GM18868 (cell line): Measurements from ENCODE around the gene ICOS.
A peak's percentile ranks its signal among the peaks of the same experiment; 100 is the strongest.
"Not testable (repeated sequence)": the region's sequence is repeated elsewhere in the genome, so short reads cannot be mapped to it uniquely, and the experiment has no call there.

ENCODE experiments used
- ATAC-seq: cut with Tn5 transposase; IDR thresholded peaks from one replicate; pipeline ENCODE4 v1.9.1; 2021; ENCODE audit warnings: mild to moderate bottlenecking, moderate library complexity; ENCODE audit not compliant: unreplicated experiment

The ICOS gene

DNA sequence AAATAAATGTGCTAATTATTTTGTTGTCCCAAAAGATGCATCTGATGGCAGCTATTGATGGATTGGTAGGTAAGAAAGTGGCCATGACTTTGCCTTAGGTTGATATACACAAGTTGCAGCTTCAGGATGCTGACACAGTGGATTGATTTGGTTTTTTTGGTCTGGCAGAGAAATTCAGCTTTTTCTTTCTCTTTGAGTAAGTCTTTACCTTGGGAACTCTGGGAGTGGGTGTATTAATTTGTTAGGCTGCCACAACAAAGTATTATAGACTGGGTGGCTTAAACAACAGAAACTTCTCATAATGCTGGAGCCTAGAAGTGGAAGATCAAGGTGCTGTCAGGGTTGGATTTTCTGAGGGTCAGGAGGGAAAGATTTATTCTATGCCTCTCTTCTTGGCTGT, 19.8 kb upstream of the ICOS start:
- no peak for ATAC-seq

DNA sequence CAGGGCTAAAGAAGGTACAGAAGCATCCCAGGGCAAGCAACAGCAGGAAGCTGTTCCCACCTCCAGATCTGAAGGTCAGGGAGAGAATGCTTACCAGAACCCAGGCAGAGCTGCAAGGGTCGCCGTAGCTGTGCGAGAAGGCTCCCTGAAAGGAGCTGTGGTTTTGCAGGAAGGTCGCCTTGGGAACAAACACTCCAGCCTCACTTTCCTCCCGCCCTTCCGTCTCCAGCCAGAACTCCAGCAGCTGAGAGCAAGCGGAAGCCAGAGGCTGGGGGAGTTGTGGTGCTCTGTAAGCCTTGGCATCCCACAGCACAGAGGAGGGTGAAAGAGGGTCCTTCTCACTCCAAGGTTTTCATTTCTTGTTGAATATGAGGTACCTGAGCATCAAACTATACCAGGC, 18.3 kb upstream of the ICOS start:
- ATAC-seq = no peak

DNA sequence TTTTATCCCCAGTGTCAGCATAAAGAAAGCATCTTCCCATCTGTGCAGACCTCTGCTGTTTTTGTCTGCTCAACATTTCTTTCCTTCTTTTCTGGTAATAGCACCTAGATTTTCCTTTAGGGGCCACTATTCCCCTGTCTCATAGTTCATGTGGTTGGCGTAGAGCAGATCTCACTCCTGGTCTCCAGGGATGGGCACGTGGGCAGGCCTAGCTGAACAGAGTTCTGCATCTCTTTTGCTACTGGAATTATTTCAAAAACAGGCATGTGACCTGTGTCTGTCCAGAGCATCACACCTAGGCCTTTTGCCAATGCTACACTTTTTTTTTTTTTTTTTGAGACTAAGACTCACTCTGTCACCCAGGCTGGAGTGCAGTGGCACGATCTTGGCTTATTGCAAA, 17.7 kb upstream of the ICOS start:
- ATAC-seq = no peak

DNA sequence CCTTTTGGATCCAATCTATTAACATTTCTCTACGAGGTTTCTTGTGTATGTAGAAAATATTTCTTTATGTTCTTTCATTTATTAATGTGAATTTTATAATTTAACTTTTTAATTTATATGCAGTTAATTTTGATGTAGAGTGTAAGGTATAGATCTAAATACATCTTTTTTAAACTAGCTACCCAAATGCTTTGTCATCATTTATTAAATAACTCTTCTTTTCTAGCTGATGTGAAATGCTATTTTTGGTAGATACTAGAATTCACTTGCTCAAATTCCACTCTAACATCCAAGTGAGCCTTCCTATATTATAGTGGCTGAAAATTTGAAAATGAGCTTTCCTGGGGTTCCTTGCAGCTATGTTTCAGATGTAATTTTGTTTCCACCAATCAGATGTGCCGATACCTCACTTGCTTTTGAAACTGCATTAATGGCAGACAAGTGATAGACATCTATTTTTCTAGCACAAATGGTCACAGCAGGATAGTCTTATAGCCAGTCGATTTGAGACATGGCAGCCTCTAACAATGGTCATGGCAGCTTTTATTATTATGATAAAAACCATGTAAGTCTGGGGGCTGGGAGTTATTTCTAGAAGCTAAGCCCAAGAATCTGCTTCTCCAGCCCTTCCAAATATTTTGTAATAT, 10.9 kb upstream of the ICOS start:
- ATAC-seq = no peak

DNA sequence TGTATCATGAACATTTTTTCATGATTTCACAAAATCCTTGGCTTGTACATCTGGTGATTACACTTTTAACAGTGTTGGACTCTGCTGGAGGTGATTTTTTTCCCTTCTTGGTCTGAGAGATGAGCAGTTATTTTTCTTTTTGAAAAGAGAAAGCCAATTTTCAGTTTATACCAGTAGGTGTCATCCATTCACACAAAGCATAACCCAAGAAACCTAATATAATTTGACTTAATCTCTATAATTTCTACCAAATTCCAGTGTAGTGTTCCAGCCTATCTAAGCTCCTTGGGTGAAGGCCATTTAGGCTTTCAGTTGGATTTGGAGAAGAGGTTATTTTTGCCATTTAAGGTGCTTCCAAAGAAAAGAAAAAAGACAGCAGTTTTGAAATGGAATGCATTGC, 7.7 kb upstream of the ICOS start:
- no peak for ATAC-seq

DNA sequence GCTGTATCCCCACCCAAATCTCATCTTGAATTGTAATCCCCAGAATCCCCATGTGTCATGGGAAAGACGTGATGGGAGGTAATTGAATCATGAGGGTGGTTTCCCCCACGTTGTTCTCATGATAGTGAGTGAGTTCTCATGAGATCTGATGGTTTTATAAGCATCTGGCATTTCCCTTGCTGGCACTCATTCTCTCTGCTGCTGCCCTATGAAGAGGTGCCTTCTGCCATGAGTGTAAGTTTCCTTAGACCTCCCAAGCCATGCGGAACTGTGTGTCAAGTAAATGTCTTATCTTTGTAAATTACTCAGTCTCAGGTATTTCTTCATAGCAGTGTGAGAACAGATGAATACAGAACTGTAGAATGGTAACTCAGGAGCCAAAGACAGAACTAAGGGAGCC, 5.3 kb upstream of the ICOS start:
- ATAC-seq = not testable (repeated sequence)

DNA sequence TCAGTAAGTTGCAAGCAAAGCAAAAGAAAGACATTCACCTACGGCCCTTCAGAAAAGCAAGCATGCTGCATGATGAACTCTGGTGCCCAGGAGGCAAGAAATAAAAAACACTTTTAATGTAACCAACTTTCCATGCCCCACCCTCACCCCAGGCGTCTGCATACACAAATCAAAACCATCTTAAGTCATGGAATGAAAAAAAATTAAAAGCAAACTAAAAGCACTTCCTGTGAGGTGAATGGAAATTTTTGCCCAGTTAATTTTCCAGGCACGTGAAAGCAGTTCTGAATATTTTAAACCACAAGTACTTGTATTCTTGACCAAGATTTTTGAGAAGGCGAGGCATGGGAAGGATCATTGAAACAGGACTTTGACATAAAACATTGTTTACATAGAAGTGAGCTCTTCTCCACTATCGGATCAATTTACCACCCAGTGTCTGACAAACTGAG, 2.5 kb upstream of the ICOS start:
- no peak for ATAC-seq

DNA sequence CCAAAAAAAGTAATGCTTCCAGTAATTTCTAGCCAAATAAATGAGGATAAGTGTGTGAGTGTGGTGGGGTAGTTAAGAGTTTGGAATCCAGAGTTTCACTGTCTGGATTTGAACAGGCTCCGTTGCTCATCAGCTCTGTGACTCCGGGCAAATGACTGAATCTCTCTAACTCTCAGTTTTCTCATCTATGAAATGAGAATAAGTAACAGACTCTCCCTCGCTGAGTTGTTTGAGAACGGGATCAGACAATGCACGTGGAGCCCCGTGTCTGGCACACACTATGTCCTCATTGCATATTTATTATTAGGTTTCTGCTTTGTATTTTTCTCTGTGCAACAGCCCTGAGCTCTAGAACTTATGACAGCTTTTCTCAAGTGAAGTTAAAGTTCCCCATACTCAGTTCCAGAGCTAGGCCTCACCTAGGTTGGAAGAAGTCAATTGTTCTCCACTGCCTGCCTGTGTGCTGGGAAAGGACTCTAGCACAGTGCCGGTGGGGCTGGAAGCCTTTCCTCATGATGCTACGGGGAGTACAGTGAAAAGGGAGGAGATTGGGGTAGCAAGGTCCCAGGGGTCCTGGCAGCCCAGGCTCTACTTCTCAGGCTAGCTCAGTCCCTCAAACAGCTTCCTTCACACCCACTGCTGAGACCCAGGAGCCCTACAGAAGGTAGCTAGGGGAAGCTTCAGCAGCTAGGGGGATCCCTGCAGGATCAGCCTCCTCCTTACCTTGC, 1.7 kb upstream of the ICOS start:
- no peak for ATAC-seq

DNA sequence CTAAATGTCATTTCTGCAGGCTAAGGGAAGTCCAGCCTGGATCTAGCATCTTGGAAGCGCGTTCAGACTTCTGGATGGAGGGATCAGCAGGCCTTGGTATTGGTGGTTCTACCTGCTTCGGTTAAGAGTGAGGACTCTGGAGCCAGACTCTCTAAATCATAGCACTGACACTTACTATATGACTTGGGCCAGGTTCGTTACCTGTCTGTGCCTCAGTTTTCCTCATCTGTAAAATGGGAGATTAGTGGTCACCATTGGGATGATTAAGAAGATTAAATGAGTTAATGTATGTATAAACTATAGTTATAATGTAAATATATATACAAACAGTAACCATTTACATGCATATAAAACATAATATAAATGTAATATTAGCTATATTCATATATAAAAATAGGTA, 995 bp upstream of the ICOS start:
- ATAC-seq = no peak

DNA sequence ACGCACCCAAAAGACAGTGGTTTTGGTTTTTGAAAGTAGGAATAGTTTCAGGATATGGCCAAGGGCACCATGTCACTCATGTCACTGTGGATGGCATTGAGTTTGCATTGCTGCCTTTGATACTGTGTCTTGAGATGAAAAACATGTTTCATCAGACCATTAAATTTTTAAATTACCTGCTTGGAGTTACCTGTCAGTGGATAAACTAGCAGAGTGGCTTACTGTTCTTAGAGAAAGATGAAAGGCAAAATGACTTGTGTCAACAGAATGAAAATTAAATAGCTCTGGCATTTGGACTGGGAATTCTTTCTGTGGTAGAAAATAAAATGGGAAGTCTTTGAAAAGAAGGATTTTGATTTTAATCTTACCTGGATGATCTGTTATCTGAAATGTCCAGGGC, 386 bp downstream of the ICOS start:
- ATAC-seq = no peak

DNA sequence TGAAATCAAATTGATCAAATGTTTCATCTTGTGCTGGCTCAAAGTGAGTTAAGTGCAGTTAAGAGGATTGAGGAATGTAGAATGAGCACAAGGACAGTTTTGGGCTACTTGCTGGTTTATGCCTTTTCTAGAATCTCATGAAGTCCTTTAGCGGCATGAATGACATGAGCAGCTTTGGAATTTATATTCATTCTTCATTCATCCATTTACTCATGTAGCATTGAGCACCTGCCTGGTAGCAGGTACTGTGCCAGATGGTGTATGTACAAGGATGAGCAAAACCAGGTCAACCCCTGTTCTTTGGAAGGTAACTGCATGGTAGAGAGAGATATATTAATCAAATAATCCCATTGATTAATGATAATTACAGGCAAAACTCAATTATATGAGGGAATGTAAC, 1.2 kb downstream of the ICOS start:
- ATAC-seq = no peak

DNA sequence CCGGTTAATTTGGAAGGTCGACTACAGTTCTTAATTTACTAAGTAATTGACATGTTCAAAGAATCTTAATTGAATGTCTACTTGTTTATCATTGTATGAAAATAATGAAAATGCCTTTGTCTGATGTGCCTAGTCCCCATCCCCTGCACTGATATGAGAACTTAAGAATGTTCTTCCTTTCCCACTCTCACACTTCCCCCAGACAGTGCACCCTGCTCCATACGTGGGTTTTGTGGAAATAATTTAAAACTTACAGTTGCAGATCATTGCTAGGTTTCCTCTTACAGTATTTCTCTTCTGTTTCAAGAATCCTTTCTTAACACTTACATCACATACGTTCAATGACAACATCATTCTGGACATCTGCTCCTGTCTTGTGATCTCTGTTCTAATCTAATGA, 3.5 kb downstream of the ICOS start:
- ATAC-seq = no peak

DNA sequence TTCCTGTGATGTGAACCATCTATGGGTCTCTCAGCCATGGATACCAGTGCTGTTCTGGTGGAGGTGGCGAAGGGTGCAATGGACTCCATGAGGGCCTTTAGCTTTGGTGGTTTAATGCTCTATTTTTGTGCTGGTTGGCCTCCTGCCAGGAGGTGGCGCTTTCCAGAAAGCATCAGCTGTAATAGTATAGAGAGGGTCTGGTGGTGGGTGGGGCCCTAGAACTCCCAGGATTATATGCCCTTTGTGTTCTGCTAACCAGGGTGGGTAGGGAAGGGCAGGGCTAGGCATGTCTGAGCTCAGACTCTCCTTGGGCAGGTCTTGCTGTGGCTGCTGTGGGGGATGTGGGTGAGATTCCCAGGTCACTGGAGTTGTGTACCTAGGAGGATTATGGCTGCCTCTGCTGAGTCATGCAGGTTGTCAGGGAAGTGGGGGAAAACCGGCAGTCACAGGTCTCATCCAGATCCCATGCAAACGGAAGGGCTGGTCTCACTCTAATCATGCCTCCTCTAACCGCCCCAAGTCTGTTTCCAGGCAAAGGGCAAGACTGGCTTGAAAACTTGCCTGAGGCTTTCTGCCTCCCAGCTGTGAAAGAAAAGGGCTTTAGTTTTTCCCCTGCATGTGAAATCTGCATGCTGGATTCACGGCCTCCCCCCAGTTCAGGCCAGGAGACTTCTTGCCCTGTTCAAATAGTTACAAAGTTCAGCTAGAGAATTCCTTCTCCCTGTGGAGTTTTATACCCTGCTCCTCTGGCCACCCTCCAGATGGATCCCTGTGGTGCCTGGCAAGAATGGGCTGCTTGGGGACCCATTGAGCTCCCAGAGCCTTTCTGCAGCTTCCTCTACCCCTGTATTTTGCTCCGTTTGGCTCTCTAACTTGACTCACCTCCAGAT, 7.2 kb downstream of the ICOS start:
- not testable (repeated sequence) for ATAC-seq

DNA sequence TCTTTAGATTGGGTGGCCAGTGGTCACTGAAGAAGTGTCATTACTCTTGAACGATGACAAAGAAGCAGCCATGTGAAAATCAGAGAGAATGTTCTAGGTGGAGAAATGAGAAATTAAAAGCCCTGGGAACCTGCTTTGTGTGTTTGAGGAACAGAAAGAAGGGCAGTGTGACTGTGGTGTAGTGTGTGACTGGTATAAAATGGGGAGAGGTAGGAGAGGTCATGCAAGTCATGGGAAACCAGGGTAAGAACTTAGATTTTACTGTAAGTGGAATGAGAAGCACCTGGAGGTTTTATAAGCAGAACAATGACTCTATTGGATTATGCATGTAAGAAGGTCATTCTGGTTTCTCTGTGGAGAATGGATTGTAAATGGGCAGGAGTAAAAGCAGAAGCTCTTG, 12.2 kb downstream of the ICOS start:
- ATAC-seq = peak; percentile 57

DNA sequence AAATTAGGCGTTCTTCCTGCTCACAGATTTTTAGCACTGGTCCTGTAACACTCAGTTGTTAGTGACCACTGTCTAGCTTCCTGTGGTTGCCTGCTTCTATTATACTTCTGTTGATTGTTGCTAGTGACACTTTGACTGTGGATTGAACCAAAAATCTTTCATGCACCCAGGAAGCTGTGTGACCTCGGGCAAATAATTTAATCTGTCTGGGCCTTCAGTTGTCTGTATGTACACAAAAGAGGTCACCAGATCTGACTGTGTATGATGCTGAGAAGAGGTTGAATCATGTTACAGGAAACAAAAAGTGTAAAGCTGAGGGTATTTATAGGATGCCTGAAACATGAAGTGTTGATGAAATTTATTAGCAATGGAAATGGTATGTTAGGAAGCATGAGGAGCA, 12.7 kb downstream of the ICOS start:
- ATAC-seq = peak; percentile 14

DNA sequence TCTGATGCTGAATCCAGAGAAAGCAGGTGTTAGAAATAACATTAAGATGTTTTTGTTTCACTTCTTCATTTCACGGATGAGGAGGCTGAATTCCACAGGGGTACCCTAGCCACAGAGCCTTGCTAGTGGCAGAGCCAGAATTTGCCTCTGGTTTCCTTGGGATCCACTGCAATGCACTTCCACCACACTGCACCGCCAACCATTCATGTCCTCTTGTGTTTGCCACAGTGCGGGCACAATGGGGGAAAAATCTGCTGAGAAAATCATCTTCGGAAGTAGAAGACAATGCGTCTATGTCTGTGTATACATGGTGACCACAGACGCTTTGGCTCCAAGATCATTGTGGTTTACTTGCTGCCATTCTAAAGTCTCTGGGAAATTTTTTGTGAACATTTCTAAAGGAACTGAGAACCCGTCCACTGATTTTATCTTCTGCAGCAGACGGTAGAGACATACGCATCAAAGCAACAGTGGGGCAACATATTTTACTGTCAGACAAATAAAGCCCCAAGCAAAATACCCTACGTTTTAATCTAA, 14.9 kb downstream of the ICOS start:
- peak; percentile 76 for ATAC-seq

DNA sequence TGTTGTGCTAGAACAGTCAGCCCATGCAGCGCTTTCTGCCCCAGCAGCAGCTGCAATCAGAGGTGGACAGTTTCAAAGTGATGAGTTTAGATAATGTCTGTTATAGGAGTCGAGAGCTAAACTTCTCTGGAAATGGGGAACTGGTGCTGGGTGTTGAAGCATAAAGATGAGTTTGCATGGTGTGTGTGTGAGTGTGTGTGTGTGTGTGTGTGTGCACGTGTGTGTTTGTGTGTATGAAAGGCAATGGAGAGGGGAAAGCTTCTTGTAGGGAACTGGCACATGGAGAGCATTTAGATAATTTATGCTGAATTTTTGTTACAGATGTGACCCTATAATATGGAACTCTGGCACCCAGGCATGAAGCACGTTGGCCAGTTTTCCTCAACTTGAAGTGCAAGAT, 22.7 kb downstream of the ICOS start:
- no peak for ATAC-seq

DNA sequence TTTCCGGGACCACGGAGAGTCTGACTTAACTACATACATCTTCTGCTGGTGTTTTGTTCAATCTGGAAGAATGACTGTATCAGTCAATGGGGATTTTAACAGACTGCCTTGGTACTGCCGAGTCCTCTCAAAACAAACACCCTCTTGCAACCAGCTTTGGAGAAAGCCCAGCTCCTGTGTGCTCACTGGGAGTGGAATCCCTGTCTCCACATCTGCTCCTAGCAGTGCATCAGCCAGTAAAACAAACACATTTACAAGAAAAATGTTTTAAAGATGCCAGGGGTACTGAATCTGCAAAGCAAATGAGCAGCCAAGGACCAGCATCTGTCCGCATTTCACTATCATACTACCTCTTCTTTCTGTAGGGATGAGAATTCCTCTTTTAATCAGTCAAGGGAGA, 23.1 kb downstream of the ICOS start:
- no peak for ATAC-seq

DNA sequence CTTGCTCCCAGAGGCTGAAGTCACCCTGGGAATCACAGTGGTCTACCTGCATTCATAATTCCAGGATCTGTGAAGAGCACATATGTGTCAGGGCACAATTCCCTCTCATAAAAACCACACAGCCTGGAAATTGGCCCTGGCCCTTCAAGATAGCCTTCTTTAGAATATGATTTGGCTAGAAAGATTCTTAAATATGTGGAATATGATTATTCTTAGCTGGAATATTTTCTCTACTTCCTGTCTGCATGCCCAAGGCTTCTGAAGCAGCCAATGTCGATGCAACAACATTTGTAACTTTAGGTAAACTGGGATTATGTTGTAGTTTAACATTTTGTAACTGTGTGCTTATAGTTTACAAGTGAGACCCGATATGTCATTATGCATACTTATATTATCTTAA, 24.2 kb downstream of the ICOS start:
- no peak for ATAC-seq

DNA sequence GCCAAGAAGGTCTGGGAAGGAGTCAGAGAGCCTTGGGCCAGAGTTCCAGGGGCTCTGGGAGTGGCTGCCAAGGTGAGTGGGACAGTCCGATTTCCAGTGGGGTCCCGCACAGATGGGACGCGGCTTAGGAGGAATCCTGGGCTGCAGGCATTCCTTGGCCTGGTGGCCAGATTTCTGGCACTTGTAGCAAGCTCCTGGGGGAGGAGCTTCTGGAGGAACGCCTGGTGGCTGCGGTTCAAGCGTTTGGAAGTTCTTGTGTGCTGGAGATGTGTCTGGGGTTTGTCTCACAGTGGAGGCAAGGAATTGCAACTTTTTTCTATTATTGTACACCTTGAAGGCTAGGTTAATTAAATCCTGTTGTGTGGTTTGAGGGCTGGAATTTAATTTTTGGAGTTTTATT, 28.6 kb downstream of the ICOS start:
- not testable (repeated sequence) for ATAC-seq

DNA sequence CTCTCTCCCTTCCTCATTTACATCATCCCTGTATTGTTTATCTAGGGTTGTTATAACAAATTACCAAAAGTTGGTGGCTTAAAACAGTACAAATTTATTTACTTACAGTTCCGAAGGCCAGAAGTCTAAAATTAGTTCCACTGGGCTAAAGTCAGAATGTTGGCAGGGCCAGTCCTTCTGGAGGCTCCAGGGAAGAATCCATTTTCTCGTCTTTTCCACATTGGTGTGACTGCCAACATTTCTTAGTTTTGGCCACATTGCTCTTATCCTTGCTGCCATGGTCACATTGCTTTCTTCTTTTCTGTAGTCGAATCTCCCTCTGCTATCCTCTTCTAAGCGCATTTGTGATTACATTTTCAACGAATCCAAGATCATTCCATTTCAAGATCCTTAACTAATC, 34.7 kb downstream of the ICOS start:
- no peak for ATAC-seq

DNA sequence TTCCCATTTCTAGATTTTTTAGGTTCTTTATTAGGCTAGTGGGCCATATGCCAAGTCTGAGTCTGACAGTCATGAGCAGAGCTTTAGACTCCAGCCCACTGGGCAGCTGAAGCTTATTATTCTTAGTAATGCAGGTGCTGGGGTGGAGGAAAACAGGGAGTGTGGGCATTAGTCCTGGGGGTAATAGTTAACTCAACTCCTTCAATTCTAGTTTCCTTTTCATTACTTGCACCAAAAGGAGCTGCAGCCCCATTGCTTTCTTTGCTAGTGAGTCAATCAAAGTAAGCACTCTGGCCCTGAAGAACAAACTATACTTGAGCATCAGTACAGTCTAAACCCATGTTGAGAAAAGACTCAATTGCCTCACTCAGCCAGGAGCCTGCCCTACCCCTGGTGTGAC, 35.5 kb downstream of the ICOS start:
- ATAC-seq = no peak
